ENCODE data around the gene HAPLN3.

Gene HAPLN3

DNA sequence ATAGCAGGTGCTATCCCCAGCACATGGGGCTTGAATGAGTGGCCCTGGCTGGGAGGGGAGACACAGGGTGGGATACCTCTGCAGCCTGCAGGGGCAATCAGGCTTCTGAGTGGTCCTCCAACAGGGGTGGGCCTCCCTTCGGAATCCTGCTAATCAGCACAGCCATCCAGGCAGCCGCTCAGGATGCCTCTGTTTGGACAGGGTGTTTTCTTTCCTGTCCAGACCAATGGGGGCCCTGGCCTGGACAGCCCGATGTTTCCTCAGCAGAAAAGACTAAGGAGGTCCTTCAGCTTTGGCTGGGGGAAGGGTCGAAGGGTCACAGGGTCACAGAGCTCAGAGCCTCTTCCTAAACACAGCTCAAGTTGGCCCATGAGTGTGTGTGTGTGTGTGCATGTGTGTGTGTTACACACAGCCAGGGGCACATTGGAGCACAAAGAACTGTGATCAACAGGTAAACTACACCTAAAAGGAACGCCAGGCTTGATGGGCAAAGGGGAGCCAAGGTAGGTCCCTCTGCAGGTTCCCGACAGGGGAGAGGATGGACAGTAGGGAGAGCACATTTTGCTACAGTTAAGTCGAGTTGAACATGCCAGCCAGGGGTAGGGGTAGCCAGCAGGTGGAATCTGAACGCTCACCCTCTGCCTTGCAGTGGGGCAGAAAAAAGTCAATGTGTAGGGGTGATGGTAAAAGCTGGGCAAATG is 1.1 kb upstream of the HAPLN3 start:
- no peak overlapping the region for H3K4me3 ChIP-seq (ENCODE audit: low read depth, low read length)
- in situ Hi-C loops (cut with HindIII; ENCODE audit: low sequenced_read_pairs): no loop called here
- TF ChIP-seq, protein P1, sequence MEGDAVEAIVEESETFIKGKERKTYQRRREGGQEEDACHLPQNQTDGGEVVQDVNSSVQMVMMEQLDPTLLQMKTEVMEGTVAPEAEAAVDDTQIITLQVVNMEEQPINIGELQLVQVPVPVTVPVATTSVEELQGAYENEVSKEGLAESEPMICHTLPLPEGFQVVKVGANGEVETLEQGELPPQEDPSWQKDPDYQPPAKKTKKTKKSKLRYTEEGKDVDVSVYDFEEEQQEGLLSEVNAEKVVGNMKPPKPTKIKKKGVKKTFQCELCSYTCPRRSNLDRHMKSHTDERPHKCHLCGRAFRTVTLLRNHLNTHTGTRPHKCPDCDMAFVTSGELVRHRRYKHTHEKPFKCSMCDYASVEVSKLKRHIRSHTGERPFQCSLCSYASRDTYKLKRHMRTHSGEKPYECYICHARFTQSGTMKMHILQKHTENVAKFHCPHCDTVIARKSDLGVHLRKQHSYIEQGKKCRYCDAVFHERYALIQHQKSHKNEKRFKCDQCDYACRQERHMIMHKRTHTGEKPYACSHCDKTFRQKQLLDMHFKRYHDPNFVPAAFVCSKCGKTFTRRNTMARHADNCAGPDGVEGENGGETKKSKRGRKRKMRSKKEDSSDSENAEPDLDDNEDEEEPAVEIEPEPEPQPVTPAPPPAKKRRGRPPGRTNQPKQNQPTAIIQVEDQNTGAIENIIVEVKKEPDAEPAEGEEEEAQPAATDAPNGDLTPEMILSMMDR (IDR thresholded peaks at IDR 0.05; ENCODE audit: low read depth, low read length): no peak
- no peak for DNase-seq (ENCODE audit: low read depth, low spot score)

DNA sequence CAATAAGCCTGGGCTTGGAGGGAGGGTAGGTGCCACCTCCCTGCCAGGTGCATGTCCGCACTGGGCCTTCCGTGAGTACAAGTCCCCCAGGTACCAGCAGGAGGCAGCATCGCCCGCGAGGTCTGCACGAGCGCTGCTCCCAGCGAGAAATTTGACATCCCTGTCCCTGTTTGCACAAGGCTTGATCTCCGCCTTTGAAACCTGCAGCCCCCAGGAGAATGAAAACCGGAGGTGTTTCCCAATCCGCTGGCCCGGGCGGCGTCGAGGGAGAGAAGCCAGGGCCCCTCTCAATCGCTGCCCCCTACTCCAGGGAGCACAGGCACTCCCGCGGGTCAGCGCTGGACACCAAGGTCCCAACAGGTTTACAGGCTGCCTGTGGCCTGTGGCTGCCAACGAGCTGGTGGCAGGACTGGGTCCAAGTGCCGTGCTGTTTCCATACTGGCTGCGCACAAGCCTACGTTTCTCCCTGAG is 961 bp downstream of the HAPLN3 start:
- peak; percentile 32 for DNase-seq (ENCODE audit: low read depth, low spot score)
- in situ Hi-C loops (cut with HindIII; ENCODE audit: low sequenced_read_pairs): no loop called here
- peak overlapping the region; percentile 52 for H3K4me3 ChIP-seq (ENCODE audit: low read depth, low read length)
- TF ChIP-seq, protein P1 (IDR thresholded peaks at IDR 0.05; ENCODE audit: low read depth, low read length): peak; percentile 74

DNA sequence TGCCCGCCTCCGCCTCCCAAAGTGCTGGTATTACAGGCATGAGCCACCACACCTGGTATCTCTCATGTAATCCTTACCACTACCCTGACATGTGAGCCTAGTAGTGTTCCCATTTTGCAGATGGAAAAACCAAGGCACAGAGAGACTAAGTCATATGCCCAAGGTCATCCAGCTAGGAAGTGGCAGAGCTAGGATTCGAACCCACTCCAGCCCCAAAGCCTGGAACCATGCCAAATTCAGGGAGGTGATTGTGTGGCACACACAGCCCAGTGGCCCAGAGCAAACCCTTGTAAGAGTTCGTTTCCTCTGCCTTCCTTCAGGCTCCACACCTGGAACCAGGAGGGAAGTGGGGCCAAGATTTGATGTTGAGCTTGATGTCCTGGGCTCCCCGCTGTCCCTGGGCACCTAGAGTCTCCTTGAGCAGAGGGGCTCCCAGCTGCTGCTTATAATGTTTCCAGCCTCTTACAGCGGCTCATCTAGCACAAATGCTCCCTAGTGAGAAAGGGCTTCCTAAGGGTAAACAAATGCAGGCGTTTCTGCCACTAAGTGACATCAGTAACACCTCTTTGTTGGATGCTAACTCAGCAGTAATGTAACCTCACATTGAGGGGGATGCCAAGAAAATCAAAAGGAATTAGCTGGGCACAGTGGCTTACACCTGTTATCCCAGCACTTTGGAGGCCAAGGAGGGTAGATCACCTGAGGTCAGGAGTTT is 3.6 kb downstream of the HAPLN3 start:
- in situ Hi-C loops (cut with HindIII; ENCODE audit: low sequenced_read_pairs): no loop called here
- TF ChIP-seq, protein P1 (IDR thresholded peaks at IDR 0.05; ENCODE audit: low read depth, low read length): no peak

DNA sequence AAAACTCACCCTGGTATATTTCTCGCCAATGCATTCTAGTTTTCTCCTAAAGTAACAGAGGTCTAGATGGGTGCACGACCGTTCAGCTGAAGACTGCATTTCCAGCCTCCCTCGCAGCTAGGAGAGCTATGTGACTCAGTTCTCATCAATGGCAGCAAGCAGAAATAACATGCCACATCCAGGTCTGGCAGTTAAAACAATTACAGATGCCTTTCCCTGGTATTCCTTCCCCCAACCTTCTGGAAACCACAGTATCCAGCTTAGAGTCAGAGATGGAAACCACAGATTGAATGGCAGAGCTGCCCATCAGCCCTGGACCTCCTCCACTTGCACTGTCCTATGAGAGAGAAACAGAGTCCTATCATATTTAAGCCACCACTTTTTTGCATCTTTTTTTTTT is 4.8 kb downstream of the HAPLN3 start:
- DNase-seq (ENCODE audit: low read depth, low spot score): peak; percentile 20
- in situ Hi-C loops (cut with HindIII; ENCODE audit: low sequenced_read_pairs): no loop called here
- H3K4me3 ChIP-seq (ENCODE audit: low read depth, low read length): no peak overlapping the region
- TF ChIP-seq, protein P1 (IDR thresholded peaks at IDR 0.05; ENCODE audit: low read depth, low read length): no peak

More for the DNA sequence above, 3.6 kb downstream of the HAPLN3 start:
- no peak overlapping the region for H3K4me3 ChIP-seq (ENCODE audit: low read depth, low read length)
- DNase-seq (ENCODE audit: low read depth, low spot score): no peak

DNA sequence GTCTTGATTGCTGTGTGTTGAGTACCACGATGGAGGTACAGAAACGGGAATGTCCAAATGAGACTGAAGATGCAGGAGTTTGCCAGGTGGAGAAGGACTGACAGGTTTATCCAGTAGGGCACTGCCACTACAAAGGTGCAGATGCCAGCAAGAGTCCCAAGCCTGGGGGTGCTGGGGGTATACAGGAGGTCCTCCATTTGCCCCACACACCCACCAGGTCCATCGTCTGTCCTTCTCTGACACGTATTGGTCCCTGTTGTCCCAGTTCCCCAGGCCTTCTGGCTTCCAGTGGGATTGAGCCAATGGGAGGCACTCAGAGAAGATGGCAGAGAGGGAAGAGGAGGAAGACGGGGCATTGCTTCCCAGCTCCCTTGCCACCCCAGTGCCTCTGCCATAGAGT is 6.6 kb downstream of the HAPLN3 start:
- in situ Hi-C loops (cut with HindIII; ENCODE audit: low sequenced_read_pairs): no loop called here
- TF ChIP-seq, protein P1 (IDR thresholded peaks at IDR 0.05; ENCODE audit: low read depth, low read length): no peak
- H3K4me3 ChIP-seq (ENCODE audit: low read depth, low read length): no peak overlapping the region
- no peak for DNase-seq (ENCODE audit: low read depth, low spot score)

DNA sequence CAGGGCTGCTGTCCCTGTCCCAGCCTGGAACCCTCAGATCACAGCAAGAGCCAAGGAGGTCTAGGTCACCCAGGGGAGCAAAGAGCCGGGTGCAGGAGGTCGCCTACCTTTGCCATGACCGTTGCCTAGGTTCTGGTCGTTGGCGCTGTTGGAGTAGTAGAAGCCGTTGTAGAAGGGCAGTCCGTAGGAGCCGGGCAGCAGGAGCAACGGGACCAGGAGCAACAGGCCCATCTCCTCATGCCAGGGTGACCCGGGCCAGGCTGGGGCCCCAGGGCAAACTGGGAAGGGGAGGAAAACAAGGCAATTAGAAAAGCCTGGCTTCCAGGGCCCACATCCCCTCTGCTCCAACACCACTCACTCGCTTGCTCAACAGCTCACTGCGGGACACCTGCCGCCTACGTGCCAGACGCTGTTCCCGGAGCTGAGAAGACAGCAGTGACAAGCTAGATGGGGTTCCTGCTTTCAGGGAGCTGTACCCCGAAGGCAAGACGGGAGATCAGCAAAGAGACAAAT is 8.2 kb downstream of the HAPLN3 start:
- in situ Hi-C loops (cut with HindIII; ENCODE audit: low sequenced_read_pairs): no loop called here
- no peak for DNase-seq (ENCODE audit: low read depth, low spot score)
- TF ChIP-seq, protein P1 (IDR thresholded peaks at IDR 0.05; ENCODE audit: low read depth, low read length): no peak
- no peak overlapping the region for H3K4me3 ChIP-seq (ENCODE audit: low read depth, low read length)

All from astrocyte of the spinal cord (primary cell).